NCI-H2196 (cell line): Measurements from ENCODE around the gene PPP1R12A.
"Not testable (repeated sequence)": the region's sequence is repeated elsewhere in the genome, so short reads cannot be mapped to it uniquely, and the experiment has no call there.

Experiments used
- DNase-seq: peaks from one replicate; lab custom pipeline; 2025; ENCODE audit not compliant: unreplicated experiment; lab: John Stamatoyannopoulos, UW

PPP1R12A gene

DNA sequence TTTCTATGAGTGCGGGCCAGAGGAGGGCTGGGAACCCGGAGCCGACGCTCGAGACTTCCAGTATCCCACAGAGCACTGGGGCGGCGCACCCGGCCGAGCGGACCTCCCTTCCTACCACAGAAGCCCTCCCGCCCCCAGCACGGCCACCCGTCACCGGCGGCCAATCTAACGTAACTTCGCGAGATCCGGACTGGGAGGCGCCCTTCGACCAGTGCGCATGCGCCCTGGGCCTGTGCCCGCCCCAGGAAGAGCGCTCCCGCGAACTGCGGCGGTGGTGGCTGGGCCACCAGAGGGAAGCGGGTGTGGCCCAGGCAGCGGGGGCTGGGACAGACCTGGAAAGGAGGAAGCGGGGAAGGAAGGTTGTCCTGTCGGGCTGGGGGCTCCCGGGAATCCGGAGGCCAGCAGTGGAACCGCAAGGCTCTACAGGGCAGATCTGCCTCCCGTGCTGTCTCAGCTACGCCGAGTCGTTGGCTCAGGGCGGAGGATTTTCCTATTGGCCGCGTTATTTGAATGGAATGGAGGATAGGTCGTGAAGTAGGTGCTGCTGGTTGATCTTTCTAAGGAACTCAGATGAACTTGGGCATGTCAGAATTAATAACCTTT is at the start of gene PPP1R12A:
PPP1R12A (minus strand) TSS at position 77 of the 603 bp plus-strand sequence. CDS start 166 bp downstream, outside the sequence.
- DNase-seq, result peak; percentile 96

DNA sequence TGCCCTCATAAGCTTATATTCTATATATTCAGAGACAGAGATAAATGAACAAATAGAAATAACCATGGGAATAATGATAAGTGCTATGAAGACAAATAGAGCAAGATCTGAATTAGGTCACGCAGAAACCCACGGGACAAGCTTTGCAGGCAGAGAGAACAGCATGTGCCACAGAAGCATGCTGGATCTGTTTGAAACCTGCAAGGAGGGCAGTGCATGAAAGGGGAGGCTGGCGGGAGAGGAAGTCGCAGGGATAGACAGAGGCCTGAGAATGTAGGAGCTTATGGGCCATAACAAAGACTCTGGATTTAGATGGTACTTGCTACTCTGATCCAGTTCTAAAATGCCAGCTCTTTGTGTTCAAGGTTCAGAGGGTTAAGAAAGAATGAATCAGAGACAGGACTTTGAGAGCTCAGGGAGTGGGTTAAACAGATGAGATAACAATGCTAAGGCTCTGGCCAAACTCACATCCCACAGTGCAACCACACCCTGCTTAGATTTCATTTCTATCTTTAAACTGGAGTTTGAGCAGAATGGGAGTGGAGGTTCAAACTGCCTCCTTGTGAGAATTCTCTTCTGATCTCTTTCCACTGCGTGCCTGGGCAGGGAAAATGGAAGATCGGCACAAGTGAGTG is 49.2 kb upstream of the PPP1R12A start:
- no peak for DNase-seq

DNA sequence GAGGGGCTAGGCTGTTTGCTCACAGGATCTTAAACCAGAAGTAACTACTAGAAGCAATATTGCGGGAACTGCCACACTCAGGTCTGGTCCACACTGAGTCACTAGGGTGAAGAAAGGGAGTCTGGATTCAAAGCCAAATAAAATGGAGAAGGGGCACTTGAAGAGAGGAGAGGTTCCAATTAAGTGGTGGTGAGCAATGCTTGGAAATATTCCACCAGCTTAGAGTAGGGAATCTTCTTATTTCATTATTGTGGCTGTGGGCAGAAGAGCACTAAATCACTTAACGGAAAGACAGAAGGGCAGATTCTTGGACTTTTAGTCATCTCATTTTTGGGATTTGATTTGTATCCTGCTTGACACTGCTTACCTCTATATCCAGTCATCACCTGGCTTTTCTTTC is 48.6 kb upstream of the PPP1R12A start:
- DNase-seq, result no peak

DNA sequence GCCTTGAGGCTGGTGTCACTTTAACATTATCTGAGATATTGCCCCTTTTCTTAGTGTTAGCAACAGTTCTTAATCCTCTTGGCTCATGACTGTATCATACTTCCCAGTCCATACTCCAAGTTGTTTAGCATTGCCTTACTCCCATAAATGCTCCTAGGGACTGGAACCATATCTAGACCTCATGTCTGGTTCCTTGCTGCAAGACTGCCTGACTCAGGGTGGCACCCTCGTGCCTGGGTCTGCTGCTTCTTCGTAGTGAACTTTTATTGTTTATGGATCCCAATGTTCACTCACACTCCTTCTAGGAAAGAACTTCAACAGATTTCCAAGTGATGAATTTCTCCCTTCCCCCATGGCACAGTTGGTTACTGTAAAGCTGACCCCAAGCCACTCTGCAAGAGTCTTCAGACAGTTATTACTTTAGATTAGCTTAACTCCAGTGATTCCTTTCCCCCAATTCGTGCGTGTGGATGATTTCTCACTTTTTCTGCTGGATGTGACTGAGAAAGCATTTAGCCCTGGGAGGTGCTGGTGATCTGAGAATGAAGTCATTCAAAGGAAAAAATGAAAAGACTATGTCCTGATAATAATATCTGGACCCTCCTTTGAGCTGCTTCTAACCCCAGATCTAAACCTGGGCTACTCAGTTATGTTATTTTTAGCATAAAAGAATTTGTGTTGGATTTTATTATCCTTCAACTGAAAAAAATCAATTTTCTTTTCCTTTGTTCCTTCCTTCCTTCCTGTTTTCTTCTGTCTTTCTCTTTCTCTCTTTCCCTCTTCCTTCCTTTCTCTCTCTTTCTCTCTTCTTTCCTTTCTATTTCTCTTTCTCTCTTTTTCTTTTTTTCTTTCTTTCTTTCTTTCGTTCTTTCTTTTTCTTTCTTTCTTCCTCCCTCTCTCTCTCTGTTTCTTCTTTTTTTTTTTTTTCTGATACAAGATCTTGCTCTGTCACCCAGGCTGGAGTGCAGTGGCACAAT is 47.5 kb upstream of the PPP1R12A start:
- no peak for DNase-seq

DNA sequence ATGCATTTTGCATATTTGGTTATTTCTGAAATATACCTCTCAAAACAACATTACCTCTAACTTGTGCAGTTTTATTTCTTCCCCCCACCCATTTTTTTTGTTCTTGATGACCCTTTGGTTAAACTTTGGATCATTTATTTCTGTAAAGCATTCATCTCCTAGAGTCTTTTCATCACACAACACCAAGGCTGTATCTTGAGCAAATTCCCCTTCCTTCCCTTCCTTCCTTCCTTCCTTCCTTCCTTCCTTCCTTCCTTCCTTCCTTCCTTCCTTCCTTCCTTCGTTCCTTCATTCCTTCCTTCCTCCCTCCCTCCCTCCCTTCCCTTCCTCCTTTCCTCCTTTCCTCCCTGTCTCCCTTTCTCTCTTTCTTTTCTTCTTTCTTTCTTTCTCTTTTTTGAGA is 43.8 kb upstream of the PPP1R12A start:
- no peak for DNase-seq

DNA sequence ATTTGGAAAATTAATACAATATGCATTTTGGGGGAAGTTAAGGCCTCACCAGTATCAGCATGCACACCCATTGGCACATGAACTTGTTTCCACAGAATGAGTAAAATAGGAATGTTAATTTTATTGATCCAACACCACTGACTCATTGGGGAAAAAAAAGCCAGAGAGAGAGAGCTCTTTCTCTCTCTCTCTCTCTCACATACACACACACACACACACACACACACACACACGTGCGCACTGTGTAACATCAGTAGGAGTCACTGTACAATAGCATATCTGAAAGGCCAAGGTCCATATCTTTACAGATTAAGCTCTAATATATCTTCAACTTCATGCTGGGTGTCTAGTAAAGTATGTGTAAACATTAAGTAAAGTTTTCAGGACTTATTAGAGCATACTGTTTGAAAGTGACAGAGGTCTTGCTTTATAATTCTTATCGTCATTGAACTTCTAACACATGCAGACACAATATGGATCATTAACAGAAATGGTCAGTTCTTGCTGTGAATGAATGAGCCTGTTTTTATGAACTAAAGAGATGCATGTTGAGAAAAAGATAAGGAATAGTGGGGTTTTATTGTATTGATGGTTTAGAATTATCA is 43.1 kb upstream of the PPP1R12A start:
- DNase-seq, result not testable (repeated sequence)

DNA sequence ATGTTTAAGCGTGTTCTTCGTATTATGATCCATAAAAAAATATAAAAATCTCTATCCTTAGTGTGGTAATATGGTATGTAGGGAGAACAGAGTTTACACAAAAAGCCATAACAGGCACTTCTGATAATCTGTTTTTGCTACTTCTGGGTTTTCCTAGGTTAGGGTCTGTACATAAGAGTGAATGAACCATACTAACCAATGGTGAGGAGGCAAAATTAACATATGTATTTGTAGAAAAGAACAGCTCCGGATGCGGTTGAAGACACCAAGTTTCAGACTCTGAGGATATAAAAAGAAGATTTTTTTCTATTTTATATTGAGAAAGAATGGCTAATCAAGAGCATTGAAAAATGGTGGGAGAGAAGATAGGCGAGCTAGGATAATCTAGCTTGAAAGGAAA is 40.2 kb upstream of the PPP1R12A start:
- no peak for DNase-seq

DNA sequence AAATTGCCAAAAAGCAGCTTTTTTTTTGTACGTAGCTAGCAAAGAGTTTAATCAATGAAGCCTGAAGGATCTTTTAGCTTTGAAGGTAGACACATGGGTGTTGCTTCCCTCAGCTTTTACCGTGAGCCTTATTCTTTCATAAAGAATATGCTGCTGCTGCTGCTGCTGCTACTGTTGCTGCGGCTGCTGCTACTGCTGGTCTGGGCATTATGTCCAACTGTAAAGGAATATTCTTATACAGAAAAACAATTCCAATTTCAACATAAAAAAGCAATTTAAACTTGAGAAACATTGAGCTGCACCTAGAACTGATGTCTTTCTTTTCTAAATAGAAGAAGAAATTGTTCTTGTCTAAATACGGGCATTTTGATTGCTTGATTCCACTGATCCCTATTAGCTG is 38.9 kb upstream of the PPP1R12A start:
- DNase-seq, result no peak

DNA sequence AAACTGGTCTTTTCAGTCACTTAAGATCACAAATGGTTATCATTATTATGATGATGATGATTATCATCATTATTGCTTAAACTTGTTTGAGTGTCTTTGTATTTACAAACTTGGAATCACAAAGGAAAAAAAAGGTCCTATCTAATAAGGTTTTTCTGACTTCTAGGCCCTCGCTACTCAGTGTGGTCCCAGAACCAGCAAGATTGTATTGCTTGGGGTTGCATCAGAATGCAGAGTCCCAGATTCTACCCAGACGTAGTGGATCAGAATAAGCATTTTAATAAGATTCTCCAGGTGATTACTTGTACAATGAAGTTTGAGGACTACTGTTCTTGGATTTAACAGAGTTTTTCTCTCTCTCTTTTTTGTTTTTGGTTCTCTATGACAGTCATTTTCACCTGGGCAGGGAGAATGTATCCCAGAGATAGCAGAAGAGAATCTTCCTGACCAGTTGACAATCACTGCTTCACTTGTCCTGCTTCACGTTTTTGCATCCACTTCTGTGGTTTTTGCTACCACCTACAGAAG is 29.3 kb upstream of the PPP1R12A start:
- no peak for DNase-seq

DNA sequence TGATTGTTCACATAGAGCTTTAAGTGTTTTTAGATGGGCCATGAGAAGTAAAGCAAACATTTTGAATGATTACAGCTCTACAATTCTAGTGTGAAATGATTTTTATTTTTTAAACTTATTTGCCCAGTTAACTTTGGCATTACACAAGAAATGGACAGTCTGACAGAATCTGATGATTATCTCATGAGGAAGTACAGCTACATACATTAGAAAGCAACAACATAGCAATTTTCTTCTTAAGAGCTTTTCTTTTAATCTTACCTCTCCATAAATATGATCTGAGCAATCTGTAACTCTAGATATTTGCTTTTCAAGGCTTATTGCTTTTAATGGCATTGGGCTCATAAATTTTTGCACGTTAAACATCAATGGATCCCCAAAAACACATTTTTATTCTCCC is 26.5 kb upstream of the PPP1R12A start:
- no peak for DNase-seq

DNA sequence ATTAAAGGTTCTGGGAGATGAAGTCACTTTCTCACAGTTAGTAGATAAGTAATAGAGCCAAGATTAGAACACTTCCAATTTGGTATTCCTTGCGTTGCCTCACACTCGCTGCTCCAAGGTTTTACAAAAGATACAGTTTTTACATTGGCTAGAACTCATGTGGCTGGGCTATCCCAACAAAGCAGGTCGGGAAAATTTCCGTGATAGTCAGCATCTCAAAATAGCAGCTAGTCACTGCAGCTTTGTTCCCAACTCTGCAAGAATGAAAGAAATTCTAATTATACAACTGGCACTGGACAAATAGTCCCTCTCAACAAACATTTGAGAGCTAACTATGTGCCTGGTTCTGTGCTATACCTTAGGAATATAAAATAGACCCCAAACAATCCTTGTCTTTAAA is 24.6 kb upstream of the PPP1R12A start:
- no peak for DNase-seq

DNA sequence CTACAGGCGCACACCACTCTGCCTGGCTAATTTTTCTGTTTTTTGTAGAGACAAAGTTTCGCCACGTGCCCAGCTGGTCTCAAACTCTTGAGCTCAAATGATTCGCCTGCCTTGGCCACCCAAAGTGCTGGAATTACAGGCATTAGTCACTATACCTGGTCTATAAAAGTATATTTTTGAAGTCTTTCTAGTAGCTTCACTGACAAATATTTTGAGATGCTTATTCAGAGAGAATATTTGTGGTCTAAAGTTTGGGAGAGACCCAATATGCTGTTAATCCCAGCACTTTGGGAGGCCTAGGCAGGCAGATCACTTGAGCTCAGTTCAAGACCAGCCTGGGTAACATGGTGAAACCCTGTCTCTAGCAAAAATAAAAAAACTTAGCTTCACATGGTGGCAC is 22.0 kb upstream of the PPP1R12A start:
- DNase-seq, result no peak

DNA sequence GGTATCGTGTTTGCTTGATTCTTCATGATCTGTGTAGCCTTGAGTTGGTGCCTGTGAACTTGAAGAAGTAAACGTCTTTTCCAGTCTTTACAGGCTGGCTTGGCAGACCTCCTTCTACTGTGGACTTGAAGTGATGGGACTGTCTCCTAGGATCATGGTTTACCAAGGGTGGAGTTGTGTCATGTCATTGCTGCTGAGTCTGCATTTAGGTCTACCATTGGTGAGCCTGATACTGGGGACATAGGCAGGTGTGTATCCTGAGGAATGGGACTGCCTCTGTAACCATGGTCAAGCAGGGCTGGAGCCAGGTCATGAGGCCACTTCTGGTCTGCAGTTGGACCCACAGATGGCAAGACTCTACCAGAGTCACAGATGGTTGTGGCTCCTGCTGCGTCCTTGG is 20.7 kb upstream of the PPP1R12A start:
- no peak for DNase-seq

DNA sequence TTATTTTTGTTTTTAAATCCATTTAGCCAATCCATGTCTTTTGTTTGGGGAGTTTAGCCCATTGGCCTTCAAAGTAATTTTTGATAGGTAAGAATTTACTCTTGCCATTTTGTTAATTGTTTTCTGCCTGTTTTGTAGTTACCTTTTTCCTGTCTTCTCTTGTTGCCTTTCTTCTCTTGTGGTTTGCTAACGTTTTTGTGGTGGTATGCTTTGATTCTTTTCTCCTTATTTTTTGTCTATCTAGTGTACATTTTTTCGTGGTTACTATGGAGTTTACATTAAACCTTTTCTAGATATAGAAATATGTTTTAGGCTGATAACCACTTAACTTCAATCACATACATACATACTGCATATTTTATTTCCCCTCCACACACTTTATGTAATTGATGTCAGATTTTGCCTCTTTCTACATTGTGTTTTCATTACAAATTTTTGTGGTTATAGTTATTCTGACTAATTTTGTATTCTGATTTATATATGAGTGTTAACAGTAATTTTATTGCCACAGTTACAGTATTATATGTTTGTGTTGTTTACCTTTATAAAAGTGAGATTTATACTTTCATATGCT is 19.2 kb upstream of the PPP1R12A start:
- no peak for DNase-seq

DNA sequence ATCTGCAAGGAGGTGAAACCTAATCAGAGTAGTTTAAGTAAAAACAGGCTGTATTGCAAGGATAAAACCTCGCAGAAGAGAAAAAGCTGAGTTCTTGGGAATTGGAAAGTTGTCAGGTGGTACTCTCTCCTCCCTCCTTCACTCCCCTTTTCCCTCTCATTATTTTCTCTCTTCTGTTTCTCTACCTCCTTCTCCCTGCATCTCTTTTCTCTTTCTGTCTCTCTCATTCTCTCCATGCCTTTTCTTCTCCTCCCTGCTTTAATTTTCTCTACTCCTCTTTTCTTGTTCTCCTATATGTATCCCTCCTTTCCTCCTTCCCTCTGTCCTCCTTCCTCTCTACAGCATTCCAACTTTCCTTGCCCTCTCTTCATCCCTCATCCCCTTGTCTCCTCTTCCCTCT is 14.2 kb upstream of the PPP1R12A start:
- no peak for DNase-seq

DNA sequence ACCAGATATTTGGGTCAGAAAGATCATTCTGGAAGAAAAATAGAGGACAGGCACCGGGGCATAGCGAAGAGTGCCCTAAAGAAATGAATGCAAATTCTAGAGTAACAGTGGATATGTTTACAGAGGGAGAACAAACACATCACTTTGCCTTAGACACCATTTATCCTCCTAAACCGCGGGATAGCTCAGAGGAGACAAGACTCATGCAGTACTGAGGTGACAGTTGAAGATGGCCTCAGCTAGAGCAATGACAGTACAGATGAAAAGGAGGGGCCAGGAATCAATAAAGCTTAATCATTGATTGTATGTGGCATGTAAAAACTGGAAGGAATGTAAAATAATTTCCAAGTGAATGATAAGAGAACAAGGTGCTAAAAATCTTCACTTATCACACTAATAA is 10.5 kb upstream of the PPP1R12A start:
- DNase-seq, result no peak

DNA sequence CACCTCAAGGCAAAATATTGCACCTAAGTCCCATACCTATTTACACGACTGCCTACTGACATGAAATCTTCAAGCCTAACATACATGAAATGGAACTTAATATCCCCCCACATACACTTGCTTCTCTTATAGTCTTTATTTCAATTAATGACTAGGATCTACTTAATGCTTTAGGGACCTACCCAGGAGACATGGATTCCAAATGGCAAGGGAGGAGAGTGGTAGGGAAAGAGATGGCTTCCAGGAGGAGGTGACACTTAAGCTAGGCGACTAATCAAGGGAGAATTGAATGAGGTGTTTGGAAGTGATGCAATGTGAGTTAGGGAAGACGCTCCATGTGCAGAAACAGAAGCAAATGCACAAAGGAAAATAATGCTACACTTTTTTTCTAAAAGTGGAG is 9.7 kb upstream of the PPP1R12A start:
- DNase-seq, result no peak

DNA sequence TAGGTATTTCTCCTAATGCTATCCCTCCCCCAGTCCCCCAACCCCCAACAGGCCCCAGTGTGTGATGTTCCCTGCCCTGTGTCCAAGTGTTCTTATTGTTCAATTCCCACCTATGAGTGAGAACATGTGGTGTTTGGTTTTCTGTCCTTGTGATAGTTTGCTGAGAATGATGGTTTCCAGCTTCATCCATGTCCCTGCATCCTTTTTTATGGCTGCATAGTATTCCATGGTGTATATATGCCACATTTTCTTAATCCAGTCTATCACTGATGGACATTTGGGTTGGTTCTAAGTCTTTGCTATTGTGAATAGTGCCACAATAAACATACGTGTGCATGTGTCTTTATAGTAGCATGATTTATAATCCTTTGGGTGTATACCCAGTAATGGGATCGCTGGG is 7.9 kb upstream of the PPP1R12A start:
- DNase-seq, result not testable (repeated sequence)

DNA sequence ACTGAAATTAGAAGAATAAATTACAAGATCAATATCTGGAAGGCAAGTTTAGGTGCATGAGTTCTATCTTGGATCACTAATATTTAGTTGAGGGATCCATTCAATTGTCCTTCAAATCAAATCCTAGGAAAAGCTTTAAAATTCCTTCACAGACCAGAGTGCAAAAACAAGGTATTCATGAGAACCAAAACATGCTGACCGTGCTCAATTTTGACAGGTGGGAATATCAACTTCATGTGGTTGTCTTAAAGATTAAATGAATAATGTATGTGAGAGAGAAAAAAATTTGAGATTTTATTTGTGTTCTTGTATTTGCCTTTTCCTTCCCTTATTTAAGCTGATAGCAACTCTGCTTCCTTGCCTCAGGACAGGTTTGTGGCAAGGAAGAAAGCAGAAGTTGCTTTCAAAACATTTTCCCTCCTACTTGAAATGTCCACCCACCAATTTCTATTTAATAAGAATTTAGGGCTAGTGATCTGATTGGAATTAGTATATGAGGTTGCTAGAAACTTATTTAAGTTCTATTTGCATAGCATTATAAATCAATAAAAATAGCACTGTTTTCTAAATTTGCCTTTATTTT is 4.9 kb upstream of the PPP1R12A start:
- DNase-seq, result no peak

DNA sequence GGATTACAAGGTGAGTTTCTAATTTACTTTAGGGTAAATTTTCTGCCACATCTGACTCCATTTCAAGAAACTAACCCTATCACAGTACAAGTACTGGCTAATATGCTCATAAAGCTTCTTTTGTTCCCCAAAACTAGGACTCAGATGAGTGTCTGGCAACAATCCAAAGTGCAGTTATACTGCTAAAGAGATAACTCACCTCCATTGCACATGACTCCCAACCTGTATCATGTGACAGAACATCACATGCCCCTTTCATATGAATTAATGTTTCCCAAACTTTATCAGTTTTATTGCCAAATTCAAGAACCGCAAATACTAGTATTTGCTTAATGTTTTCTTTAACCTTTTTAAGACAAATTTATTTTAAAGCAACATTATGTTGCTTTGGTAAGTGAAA is 3.9 kb upstream of the PPP1R12A start:
- DNase-seq, result no peak

DNA sequence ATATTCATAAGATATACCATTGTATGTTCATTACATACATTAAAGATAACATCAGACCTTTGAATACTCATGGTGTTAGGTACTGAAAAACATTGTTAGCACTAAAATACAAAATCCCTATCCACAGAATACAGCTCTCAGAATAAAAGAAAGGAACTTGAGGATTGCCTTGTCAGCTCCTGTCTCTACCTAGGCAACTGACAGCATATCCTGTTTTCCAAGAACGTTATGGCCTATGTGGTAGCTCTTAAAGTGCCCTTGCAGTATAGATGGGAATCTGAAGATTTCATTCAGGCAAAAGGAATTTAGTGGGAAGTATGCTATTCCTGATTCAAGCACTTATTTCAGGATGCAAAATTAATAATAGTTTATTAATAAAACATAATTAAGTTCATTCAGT is 1.8 kb upstream of the PPP1R12A start:
- no peak for DNase-seq
